ENCODE data around the gene RRAGD. TPM values are rescaled to one million over a fixed set of nuclear protein-coding genes. Genes with fewer than 3 reads are reported as not detected.
"Not testable (repeated sequence)": the region's sequence is repeated elsewhere in the genome, so short reads cannot be mapped to it uniquely, and the experiment has no call there.

RRAGD gene
- total RNA-seq, 1 donor from 2014 or later: 4.5 TPM

DNA sequence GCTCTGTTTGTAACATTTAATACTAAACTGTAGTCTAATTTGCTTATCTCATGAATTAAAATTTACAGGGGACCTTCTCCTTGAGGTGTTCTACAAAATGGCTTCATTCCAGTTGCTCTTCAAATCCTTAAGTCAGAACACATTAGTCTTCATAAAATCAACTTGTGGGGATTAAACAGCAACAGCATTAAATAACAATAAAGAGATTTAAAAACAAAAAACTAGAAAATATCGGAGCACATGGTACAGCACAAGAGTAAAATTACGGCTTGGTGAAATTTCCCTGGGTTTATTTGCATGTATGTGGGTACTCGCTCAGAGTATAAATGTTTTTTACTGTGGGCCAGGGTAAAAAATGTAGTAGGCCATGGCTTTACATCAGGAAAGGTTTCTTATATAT, 12.0 kb downstream of the RRAGD start:
- no peak overlapping the region for H3K4me3 Mint-ChIP-seq (ENCODE audit: unreplicated experiment)
- H3K4me1 Mint-ChIP-seq (ENCODE audit: unreplicated experiment): no peaks in the 10 kb centered on the region
- H3K36me3 Mint-ChIP-seq (ENCODE audit: unreplicated experiment): no peaks in the 10 kb centered on the region

GRCh38 chr6:89398762-89399525, 13.1 kb downstream of the RRAGD start:
- Mint-ChIP-seq H3K9me3 (ENCODE audit: unreplicated experiment) (peaks cover 2% of the 10 kb centered on the region), H3K27me3 (ENCODE audit: unreplicated experiment) (peaks cover 12% of the 10 kb centered on the region), H3K36me3 (ENCODE audit: unreplicated experiment) (no peaks in the 10 kb centered on the region), H3K4me1 (ENCODE audit: unreplicated experiment) (no peaks in the 10 kb centered on the region), H3K4me3 (ENCODE audit: unreplicated experiment) (no peak overlapping the region), H3K27ac (ENCODE audit: unreplicated experiment) (no peak overlapping the region)
- no peak for DNase-seq (ENCODE audit: extremely low spot score, unreplicated experiment)
- no peak for TF ChIP-seq CTCF (IDR thresholded peaks at IDR 0.05)

More for the DNA sequence above, 12.0 kb downstream of the RRAGD start:
- Mint-ChIP-seq H3K27ac (ENCODE audit: unreplicated experiment) (no peak overlapping the region), H3K27me3 (ENCODE audit: unreplicated experiment) (peaks cover 4% of the 10 kb centered on the region), H3K9me3 (ENCODE audit: unreplicated experiment) (no peaks in the 10 kb centered on the region)
- no peak for TF ChIP-seq CTCF (IDR thresholded peaks at IDR 0.05)
- DNase-seq (ENCODE audit: extremely low spot score, unreplicated experiment): no peak

GRCh38 chr6:89397884-89398283, 14.2 kb downstream of the RRAGD start:
- H3K36me3 Mint-ChIP-seq (ENCODE audit: unreplicated experiment); H3K4me1 Mint-ChIP-seq (ENCODE audit: unreplicated experiment); DNase-seq (ENCODE audit: extremely low spot score, unreplicated experiment); H3K4me3 Mint-ChIP-seq (ENCODE audit: unreplicated experiment); H3K9me3 Mint-ChIP-seq (ENCODE audit: unreplicated experiment); H3K27ac Mint-ChIP-seq (ENCODE audit: unreplicated experiment): not testable (repeated sequence)
- peaks cover 22% of the 10 kb centered on the region for H3K27me3 Mint-ChIP-seq (ENCODE audit: unreplicated experiment)

- peaks cover 8% of the 10 kb centered on the region for H3K9me3 Mint-ChIP-seq (ENCODE audit: unreplicated experiment)
- DNase-seq (ENCODE audit: extremely low spot score, unreplicated experiment): no peak
- TF ChIP-seq CTCF (IDR thresholded peaks at IDR 0.05): no peak
- no peaks in the 10 kb centered on the region for H3K36me3 Mint-ChIP-seq (ENCODE audit: unreplicated experiment)
- no peak overlapping the region for H3K27ac Mint-ChIP-seq (ENCODE audit: unreplicated experiment)
- H3K4me3 Mint-ChIP-seq (ENCODE audit: unreplicated experiment): no peak overlapping the region
- H3K4me1 Mint-ChIP-seq (ENCODE audit: unreplicated experiment): no peaks in the 10 kb centered on the region
- H3K27me3 Mint-ChIP-seq (ENCODE audit: unreplicated experiment): peaks cover 27% of the 10 kb centered on the region
These were observed 18.4 kb downstream of the RRAGD start for GRCh38 chr6:89393659-89394058.

- H3K27ac Mint-ChIP-seq (ENCODE audit: unreplicated experiment): no peak overlapping the region
These were observed 19.2 kb downstream of the RRAGD start for GRCh38 chr6:89392823-89393222.

More at GRCh38 chr6:89392823-89393222, 19.2 kb downstream of the RRAGD start:
- Mint-ChIP-seq H3K27me3 (ENCODE audit: unreplicated experiment) (peaks cover 27% of the 10 kb centered on the region), H3K4me3 (ENCODE audit: unreplicated experiment) (no peak overlapping the region), H3K4me1 (ENCODE audit: unreplicated experiment) (no peaks in the 10 kb centered on the region), H3K9me3 (ENCODE audit: unreplicated experiment) (peaks cover 8% of the 10 kb centered on the region), H3K36me3 (ENCODE audit: unreplicated experiment) (no peaks in the 10 kb centered on the region)
- no peak for TF ChIP-seq CTCF (IDR thresholded peaks at IDR 0.05)
- no peak for DNase-seq (ENCODE audit: extremely low spot score, unreplicated experiment)
